Measurements from ENCODE around the gene CGNL1.

- TF ChIP-seq POLR2AphosphoS5 (IDR thresholded peaks at IDR 0.05; ENCODE audit: low read depth, low read length) (no peak), SIN3A (IDR thresholded peaks at IDR 0.05; ENCODE audit: borderline replicate concordance, insufficient read depth, low read length) (no peak), TAF1 (IDR thresholded peaks at IDR 0.05; ENCODE audit: borderline replicate concordance, insufficient read depth, low read length) (no peak)
These were observed 213.0 kb downstream of the CGNL1 start for GRCh38 chr15:57589281-57589680.
